HEK293 (cell line): Measurements from ENCODE around the gene PEX14.

ENCODE experiments used
- KLF16 ChIP-seq: fragments of 450-650 bp; formaldehyde crosslinking; IDR thresholded peaks from 2 replicates; pipeline ENCODE4 v1.5.1; 2017; ENCODE audit warnings: missing biosample characterization, missing genetic modification characterization
- KLF7 ChIP-seq: fragments of 450-650 bp; formaldehyde crosslinking; IDR thresholded peaks from 2 replicates; pipeline ENCODE4 v1.5.1; 2016; ENCODE audit warnings: missing biosample characterization, missing genetic modification characterization, borderline replicate concordance
- MZF1 ChIP-seq: fragments of 450-650 bp; formaldehyde crosslinking; IDR thresholded peaks from 2 replicates; pipeline ENCODE4 v1.5.1; 2017; ENCODE audit warnings: missing biosample characterization, missing genetic modification characterization, borderline replicate concordance
- YY1 ChIP-seq: fragments of 450-650 bp; formaldehyde crosslinking; IDR thresholded peaks from 2 replicates; pipeline ENCODE4 v1.5.1; 2018; ENCODE audit warnings: missing biosample characterization, missing genetic modification characterization
- ZNF10 ChIP-seq: fragments of 450-650 bp; formaldehyde crosslinking; IDR thresholded peaks from 2 replicates; pipeline ENCODE4 v1.5.1; 2017; ENCODE audit warnings: missing biosample characterization, missing genetic modification characterization
- ZNF274 ChIP-seq, 2 experiments: fragments of 200-500 bp in 1 of 2; fragments of 450-650 bp in 1 of 2; sonication (Bioruptor generic) in 1 of 2; formaldehyde crosslinking in 1 of 2; IDR thresholded peaks; 2 replicates each; pipeline versions ENCODE4 v1.5.1 to v1.6.1; 2014 to 2016; ENCODE audit warnings: borderline replicate concordance in 1 of 2, inconsistent platforms in 1 of 2, low read length in 1 of 2, missing biosample characterization in 1 of 2, missing genetic modification characterization in 1 of 2
- ZNF777 ChIP-seq: fragments of 450-650 bp; formaldehyde crosslinking; IDR thresholded peaks from 2 replicates; pipeline ENCODE4 v1.5.1; 2017; ENCODE audit warnings: missing biosample characterization, missing genetic modification characterization, borderline replicate concordance
- TF ChIP-seq, protein P1 (sequence below): fragments of 450-650 bp; formaldehyde crosslinking; IDR thresholded peaks from 2 replicates; pipeline ENCODE4 v1.5.1; 2016; ENCODE audit warnings: missing biosample characterization, missing genetic modification characterization
- TF ChIP-seq, protein P2 (sequence below): fragments of 450-650 bp; formaldehyde crosslinking; conservative IDR thresholded peaks from 2 replicates; pipeline ENCODE4 v1.5.1; 2016; ENCODE audit warnings: low read depth, missing biosample characterization, missing genetic modification characterization
- TF ChIP-seq, protein P3 (sequence below): fragments of 450-650 bp; formaldehyde crosslinking; IDR thresholded peaks from 2 replicates; pipeline ENCODE4 v1.5.1; 2016; ENCODE audit warnings: missing biosample characterization, missing genetic modification characterization

DNA sequence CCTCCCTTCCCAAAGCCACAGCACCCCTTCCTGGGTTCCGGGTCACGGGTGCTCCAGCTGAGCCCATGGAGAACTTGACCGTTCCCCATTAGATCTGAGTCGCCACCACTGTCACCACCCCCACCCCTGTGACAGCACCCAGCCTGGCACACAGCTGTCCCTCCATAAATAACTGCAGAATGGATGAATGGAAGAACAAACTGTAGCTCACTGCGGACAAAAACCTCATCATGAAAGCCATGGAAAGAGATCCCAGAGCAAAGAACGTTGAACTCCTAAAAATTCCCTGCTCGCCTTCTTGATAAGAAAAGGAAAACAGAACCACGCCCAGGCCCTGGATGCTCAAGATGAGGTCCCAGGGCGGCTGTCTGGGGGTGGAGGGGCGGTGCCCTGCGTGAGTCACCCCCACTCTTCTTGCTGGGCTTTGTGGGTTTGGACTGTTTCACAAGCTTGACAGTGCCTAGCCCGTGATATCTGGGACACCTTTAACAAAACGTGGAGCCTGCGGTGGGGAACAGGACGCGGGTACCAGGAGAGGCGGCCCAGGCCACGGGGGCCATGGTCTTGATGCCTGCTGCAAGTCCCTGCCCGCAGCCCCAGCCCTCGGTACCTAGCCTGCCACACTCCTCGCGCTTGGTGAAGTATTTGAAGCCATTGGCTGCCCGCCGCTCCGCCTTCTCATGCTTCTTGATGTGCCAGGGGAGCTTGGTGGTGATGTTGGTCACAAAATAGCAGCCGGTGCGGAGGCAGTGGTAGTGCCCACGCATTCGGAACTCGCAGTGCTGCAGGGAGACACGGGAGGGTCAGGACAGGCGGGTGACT, 169.8 kb downstream of the PEX14 start:
- TF ChIP-seq YY1 = no peak
- TF ChIP-seq KLF7 (tag by site-specific recombination) = no peak
- TF ChIP-seq, protein P1, sequence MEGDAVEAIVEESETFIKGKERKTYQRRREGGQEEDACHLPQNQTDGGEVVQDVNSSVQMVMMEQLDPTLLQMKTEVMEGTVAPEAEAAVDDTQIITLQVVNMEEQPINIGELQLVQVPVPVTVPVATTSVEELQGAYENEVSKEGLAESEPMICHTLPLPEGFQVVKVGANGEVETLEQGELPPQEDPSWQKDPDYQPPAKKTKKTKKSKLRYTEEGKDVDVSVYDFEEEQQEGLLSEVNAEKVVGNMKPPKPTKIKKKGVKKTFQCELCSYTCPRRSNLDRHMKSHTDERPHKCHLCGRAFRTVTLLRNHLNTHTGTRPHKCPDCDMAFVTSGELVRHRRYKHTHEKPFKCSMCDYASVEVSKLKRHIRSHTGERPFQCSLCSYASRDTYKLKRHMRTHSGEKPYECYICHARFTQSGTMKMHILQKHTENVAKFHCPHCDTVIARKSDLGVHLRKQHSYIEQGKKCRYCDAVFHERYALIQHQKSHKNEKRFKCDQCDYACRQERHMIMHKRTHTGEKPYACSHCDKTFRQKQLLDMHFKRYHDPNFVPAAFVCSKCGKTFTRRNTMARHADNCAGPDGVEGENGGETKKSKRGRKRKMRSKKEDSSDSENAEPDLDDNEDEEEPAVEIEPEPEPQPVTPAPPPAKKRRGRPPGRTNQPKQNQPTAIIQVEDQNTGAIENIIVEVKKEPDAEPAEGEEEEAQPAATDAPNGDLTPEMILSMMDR (tag by site-specific recombination) = no peak
- TF ChIP-seq MZF1 (tag by site-specific recombination) = no peak
- TF ChIP-seq, protein P2, sequence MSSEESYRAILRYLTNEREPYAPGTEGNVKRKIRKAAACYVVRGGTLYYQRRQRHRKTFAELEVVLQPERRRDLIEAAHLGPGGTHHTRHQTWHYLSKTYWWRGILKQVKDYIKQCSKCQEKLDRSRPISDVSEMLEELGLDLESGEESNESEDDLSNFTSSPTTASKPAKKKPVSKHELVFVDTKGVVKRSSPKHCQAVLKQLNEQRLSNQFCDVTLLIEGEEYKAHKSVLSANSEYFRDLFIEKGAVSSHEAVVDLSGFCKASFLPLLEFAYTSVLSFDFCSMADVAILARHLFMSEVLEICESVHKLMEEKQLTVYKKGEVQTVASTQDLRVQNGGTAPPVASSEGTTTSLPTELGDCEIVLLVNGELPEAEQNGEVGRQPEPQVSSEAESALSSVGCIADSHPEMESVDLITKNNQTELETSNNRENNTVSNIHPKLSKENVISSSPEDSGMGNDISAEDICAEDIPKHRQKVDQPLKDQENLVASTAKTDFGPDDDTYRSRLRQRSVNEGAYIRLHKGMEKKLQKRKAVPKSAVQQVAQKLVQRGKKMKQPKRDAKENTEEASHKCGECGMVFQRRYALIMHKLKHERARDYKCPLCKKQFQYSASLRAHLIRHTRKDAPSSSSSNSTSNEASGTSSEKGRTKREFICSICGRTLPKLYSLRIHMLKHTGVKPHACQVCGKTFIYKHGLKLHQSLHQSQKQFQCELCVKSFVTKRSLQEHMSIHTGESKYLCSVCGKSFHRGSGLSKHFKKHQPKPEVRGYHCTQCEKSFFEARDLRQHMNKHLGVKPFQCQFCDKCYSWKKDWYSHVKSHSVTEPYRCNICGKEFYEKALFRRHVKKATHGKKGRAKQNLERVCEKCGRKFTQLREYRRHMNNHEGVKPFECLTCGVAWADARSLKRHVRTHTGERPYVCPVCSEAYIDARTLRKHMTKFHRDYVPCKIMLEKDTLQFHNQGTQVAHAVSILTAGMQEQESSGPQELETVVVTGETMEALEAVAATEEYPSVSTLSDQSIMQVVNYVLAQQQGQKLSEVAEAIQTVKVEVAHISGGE = no peak
- TF ChIP-seq KLF16 (tag by site-specific recombination) = no peak
- TF ChIP-seq ZNF10 (tag by site-specific recombination) = no peak
- TF ChIP-seq ZNF274 (IDR thresholded peaks at IDR 0.05; ENCODE audit: low read length) = no peak
- no peak for TF ChIP-seq ZNF274 (tag by site-specific recombination; IDR thresholded peaks at IDR 0.05; ENCODE audit: borderline replicate concordance)
- TF ChIP-seq, protein P3, sequence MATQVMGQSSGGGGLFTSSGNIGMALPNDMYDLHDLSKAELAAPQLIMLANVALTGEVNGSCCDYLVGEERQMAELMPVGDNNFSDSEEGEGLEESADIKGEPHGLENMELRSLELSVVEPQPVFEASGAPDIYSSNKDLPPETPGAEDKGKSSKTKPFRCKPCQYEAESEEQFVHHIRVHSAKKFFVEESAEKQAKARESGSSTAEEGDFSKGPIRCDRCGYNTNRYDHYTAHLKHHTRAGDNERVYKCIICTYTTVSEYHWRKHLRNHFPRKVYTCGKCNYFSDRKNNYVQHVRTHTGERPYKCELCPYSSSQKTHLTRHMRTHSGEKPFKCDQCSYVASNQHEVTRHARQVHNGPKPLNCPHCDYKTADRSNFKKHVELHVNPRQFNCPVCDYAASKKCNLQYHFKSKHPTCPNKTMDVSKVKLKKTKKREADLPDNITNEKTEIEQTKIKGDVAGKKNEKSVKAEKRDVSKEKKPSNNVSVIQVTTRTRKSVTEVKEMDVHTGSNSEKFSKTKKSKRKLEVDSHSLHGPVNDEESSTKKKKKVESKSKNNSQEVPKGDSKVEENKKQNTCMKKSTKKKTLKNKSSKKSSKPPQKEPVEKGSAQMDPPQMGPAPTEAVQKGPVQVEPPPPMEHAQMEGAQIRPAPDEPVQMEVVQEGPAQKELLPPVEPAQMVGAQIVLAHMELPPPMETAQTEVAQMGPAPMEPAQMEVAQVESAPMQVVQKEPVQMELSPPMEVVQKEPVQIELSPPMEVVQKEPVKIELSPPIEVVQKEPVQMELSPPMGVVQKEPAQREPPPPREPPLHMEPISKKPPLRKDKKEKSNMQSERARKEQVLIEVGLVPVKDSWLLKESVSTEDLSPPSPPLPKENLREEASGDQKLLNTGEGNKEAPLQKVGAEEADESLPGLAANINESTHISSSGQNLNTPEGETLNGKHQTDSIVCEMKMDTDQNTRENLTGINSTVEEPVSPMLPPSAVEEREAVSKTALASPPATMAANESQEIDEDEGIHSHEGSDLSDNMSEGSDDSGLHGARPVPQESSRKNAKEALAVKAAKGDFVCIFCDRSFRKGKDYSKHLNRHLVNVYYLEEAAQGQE (tag by site-specific recombination) = no peak
- no peak for TF ChIP-seq ZNF777
